Anterior cingulate cortex (tissue), 58 donors: ENCODE results near the gene ANO4.

Experiments used
- DNase-seq, 58 donors: peaks; one replicate each; lab custom pipeline; 2025; lab: John Stamatoyannopoulos, UW

Gene ANO4

GRCh38 chr12:100935929-100936328 lies 141.4 kb downstream of the ANO4 start:
- no peak for DNase-seq

- DNase-seq: no peak
Observed at GRCh38 chr12:100936661-100937060, 142.1 kb downstream of the ANO4 start.

GRCh38 chr12:100940503-100940902 lies 145.9 kb downstream of the ANO4 start:
- no peak for DNase-seq

GRCh38 chr12:100942984-100943749 lies 148.6 kb downstream of the ANO4 start:
- no peak for DNase-seq

DNA sequence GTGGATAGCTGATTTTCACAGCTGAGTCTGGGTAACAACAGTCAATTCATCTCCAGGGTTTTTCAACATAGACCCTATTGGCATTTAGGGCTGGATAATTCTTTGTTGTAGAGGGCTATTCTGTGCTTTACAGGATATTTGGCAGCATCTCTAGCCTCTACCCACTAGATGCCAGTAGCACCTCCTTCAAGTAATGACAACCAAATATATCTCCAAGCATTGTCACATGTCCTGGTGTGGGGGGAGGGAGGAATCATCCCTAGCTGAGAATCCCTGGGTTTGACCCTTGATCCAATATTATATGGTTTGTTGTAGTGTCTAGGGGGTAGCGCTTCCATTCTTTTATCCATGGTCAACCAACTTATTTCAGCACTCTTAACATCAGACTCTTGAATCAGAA lies 157.2 kb downstream of the ANO4 start:
- no peak for DNase-seq

- no peak for DNase-seq
Observed at GRCh38 chr12:100953217-100953616, 158.6 kb downstream of the ANO4 start.

DNA sequence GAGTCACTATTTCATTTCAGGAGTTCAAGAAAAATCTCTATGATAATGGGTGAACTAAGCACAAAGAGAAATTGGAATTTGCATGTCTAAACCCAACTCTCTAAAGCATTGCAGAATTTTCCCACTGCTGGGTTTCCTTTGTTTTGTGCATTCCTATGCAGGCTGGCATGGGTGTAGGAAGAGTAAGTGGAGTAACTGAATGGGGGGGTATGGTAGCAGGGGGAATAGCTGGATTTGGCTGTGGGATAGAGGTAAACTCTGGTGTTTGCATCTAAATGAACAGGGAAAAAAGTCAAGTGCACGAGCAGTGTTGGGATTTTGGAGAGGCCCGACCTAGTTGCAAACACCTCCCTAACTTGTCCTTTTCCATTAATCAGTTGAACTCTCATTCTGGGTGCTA lies 159.1 kb downstream of the ANO4 start:
- no peak for DNase-seq

DNA sequence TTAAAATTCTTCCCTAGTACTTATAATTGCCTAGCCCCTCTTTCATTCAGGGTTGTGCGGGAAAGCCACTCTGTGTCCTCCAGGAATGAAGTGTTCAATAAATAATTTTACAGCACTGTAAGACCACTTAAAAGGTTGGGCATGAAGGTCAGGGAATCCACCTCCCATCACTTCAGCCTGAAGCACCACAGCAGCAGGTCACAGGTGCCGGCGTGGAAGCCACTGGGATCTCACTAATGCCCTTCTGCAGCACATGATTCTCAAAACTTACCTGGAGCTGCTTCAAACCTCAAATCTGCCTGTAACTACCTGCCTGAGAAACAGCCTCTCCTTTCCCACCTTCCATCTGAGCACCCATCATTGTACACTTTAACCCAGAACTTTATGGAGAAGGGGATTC lies 159.5 kb downstream of the ANO4 start:
- DNase-seq: no peak

DNA sequence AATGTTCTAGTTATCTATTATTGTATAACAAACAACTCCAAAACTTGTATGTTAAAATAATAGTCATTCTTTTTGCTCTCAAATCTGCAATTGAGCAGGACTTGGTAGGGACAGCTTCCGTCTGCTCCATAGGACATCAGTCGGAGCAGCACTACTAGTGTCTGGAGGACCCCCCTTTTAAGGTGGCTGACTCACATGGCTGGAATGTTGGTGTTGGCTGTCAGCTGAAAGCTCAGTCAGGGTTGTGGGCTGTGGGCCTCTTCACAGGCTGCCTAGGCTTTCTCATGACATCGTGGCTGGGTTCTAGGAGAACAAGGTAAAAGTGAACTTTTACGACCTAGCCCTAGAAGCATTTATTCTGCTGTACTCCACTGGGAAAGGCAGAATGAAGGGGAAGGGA lies 160.6 kb downstream of the ANO4 start:
- DNase-seq: no peak

GRCh38 chr12:100956311-100956852 lies 161.8 kb downstream of the ANO4 start:
- DNase-seq: no peak

GRCh38 chr12:100959481-100959880 lies 164.9 kb downstream of the ANO4 start:
- DNase-seq: no peak

- no peak for DNase-seq
Observed at GRCh38 chr12:100962086-100962712, 167.6 kb downstream of the ANO4 start.

GRCh38 chr12:100963381-100963780 lies 168.8 kb downstream of the ANO4 start:
- DNase-seq: no peak

DNA sequence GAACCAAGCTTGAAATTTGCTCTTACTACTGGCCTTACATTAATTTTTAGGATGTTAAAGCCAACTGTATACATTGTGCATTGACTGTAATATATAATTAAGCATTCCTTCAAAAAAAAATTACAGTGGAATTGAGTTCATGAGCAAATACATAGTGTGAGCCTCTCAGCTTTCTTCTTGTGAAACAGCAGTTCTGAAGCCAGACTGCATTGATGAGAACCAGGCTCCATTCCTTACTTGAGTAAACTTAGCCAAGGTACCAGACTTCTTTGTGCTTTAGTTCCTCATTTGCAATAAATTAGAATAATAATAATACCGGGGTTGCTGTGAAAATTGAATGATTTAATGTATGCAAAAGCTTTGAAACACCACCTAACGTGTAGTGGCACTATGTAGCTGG lies 169.5 kb downstream of the ANO4 start:
- no peak for DNase-seq

DNA sequence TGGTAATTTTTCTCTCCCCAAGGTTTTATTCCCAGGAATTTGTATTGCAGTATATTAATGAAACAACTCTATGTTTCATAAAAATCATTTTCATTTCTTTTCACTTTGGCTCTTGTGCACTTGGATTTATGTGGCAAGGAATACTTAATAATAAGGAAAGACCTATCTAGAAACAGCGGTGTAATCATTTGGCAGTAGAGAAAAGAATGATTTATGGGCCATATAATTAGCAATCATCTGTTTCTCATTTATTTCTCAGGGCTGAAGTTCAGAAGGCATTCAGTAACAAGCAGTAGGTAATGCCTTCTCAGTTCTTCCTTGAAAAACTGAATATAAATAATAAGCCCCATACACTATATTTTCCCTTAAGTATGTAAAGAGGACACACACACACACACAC lies 172.6 kb downstream of the ANO4 start:
- no peak for DNase-seq

DNA sequence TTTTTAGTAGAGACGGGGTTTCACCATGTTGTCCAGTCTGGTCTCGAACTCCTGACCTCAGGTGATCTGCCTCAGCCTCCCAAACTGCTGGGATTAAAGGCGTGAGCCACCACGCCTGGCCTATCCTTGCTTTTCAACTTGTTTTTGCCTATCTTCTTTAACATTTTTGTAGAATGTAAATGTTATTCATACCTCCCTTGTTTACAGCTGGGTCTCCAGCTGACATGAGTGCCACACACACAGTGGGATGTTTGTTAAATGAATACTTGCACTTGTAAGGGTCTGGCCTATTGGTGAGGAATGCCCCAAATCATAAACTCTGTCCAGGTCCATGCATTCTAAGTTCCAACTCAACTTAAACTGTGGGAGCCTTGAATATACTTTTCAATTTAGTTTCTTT lies 176.3 kb downstream of the ANO4 start:
- no peak for DNase-seq

GRCh38 chr12:100972121-100972520 lies 177.5 kb downstream of the ANO4 start:
- no peak for DNase-seq

GRCh38 chr12:100974341-100974740 lies 179.8 kb downstream of the ANO4 start:
- no peak for DNase-seq

GRCh38 chr12:100974747-100975146 lies 180.2 kb downstream of the ANO4 start:
- no peak for DNase-seq

- no peak for DNase-seq
Observed at GRCh38 chr12:100976735-100977134, 182.2 kb downstream of the ANO4 start.

DNA sequence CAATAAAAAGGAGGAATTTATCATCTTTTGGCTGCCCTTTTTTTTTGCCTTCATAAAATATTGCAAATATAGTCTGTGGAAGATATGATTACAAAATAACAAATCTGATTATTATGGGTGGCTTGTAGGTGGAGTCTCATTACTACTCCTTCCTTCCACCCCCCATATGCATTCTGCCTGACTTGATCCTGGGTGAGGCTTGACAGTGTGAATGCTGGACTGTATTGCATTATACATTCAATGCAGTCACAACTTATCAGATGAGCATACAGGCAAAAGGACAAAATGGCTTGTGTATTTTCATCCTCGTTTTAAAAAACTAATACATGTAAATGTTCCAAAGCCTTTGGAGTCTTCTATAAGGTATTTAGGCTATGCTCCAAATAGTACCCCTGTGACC lies 186.3 kb downstream of the ANO4 start:
- no peak for DNase-seq

DNA sequence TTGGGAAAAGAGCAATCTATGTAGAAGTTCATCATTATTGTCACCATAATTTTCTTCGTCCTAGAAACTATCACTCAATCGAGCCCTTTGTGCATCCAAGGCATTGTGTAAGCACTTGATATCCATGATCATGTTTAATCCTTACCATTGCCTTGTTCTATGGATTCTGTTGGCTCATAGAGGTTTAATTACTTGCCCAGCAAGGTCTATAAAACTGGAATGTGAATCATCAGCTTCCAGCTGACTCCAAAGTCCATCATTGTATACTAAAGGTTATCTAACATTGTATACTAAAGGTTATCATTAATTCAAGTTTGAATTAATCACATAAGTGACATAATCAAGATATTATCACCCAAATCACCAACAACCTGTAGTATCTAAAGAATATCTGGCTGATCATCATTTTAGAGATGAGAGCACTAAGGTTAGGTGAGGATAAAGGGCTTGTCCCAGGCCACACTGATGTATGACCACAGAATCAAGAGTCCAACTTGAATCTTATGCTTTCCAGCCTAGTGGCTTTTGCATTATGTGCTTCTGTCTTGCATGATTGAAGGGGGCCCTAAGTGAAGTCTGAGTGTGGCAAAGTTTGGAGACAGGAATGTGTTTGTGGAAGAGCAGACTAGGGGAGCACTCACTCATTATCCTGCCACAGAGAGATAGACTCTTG lies 188.1 kb downstream of the ANO4 start:
- no peak for DNase-seq
